Endothelial cell of umbilical vein (primary cell): Measurements from ENCODE around the gene PGGT1B. TPM values are rescaled to one million over a fixed set of nuclear protein-coding genes. Genes with fewer than 3 reads are reported as not detected.

Source experiments
- BruUV-seq: library from RNA; stranded (reverse); fragments of 400-500 nt; replicated peaks from 2 replicates; lab custom pipeline; 2021; lab: Mats Ljungman, UMichigan
- CTCF ChIA-PET: fragments of 300-600, 350-600 bp; sonication (Branson Sonifier 250); formaldehyde crosslinking; loops from one replicate; lab custom pipeline; 2021; ENCODE audit warnings: antibody characterized with exemption, inconsistent platforms; lab: Charles Lee
- POLR2A ChIA-PET: fragments of 300-600, 350-600 bp; sonication (Branson Sonifier 250); formaldehyde crosslinking; loops from one replicate; lab custom pipeline; 2021; ENCODE audit warnings: antibody characterized with exemption, inconsistent platforms; lab: Charles Lee
- DNase-seq: peaks from one replicate; pipeline ENCODE4 v3.0.0-alpha.2; 2011; ENCODE audit warnings: low read depth, low spot score
- FAIRE-seq: peaks from 2 replicates; lab custom pipeline; 2011; peaks lifted over from hg19 to GRCh38; lab: Jason Lieb, UNC
- H2AFZ ChIP-seq: 2 replicates; pipeline ENCODE4 v1.6.0; 2012; ENCODE audit warnings: low read depth, low read length, control low read depth, inconsistent platforms
- H3K27ac ChIP-seq: 2 replicates; pipeline ENCODE4 v1.5.1; 2011; ENCODE audit warnings: low read depth, mild to moderate bottlenecking, control low read depth, low read length, moderate library complexity; ENCODE audit not compliant: insufficient read depth
- H3K27me3 ChIP-seq, 2 experiments: 2 replicates each; pipeline versions ENCODE4 v1.6.0 to v1.6.1; 2011; ENCODE audit warnings: low read length in 2 of 2, mixed read lengths in 1 of 2; ENCODE audit not compliant: control insufficient read depth in 2 of 2, insufficient read depth in 2 of 2
- H3K36me3 ChIP-seq, 2 experiments: 2 replicates in 1 of 2; 3 replicates in 1 of 2; pipeline ENCODE4 v1.5.1; 2011; ENCODE audit warnings: low read length in 2 of 2, mild to moderate bottlenecking in 1 of 2, moderate library complexity in 1 of 2; ENCODE audit not compliant: control insufficient read depth in 2 of 2, insufficient read depth in 2 of 2; ENCODE audit errors: extremely low read depth in 1 of 2
- H3K4me1 ChIP-seq: 3 replicates; pipeline ENCODE4 v1.5.1; 2011; ENCODE audit warnings: mild to moderate bottlenecking, low read length; ENCODE audit not compliant: control insufficient read depth, insufficient read depth; ENCODE audit errors: extremely low read depth
- H3K4me2 ChIP-seq: 2 replicates; pipeline ENCODE4 v1.6.1; 2011; ENCODE audit warnings: low read length, control low read depth, mixed read lengths; ENCODE audit not compliant: insufficient read depth
- H3K4me3 ChIP-seq, 3 experiments: fragments of 200-600 bp in 1 of 3; sonication (generic), shearing (Covaris generic) in 1 of 3; replicated peaks in 1 of 3; 2 replicates each; pipeline ENCODE4 v1.5.1; 2011 to 2016; ENCODE audit warnings: control low read depth in 3 of 3, low read length in 3 of 3, mild to moderate bottlenecking in 2 of 3, inconsistent platforms in 1 of 3, low read depth in 1 of 3, moderate library complexity in 1 of 3; ENCODE audit not compliant: insufficient read depth in 1 of 3
- H3K79me2 ChIP-seq: 2 replicates; pipeline ENCODE4 v1.6.0; 2012; ENCODE audit warnings: low read length, inconsistent platforms; ENCODE audit not compliant: control insufficient read depth, insufficient read depth
- H3K9ac ChIP-seq: replicated peaks from 2 replicates; pipeline ENCODE3; 2011; ENCODE audit warnings: low read length, control low read depth; ENCODE audit not compliant: insufficient read depth; ENCODE audit errors: extremely low read depth
- H3K9me1 ChIP-seq: replicated peaks from 3 replicates; pipeline ENCODE4 v1.6.0; 2011; ENCODE audit warnings: mild to moderate bottlenecking, low read length; ENCODE audit not compliant: control insufficient read depth, insufficient read depth; ENCODE audit errors: extremely low read depth
- H3K9me3 ChIP-seq: replicated peaks from 2 replicates; pipeline ENCODE4 v1.5.1; 2012; ENCODE audit warnings: low read length, inconsistent platforms; ENCODE audit not compliant: control insufficient read depth, insufficient read depth
- H4K20me1 ChIP-seq: replicated peaks from 2 replicates; pipeline ENCODE3; 2011; ENCODE audit warnings: mild to moderate bottlenecking, low read length; ENCODE audit not compliant: control insufficient read depth, insufficient read depth; ENCODE audit errors: extremely low read depth
- EZH2 ChIP-seq: IDR thresholded peaks from 2 replicates; pipeline ENCODE4 v1.6.1; 2012; ENCODE audit warnings: borderline replicate concordance, low read depth, mild to moderate bottlenecking, moderate library complexity, low read length, inconsistent platforms; ENCODE audit not compliant: severe bottlenecking
- FOS ChIP-seq: IDR thresholded peaks from 2 replicates; pipeline ENCODE4 v1.6.1; 2011; ENCODE audit warnings: mild to moderate bottlenecking, low read length, moderate library complexity, borderline replicate concordance; ENCODE audit not compliant: insufficient read depth
- GATA2 ChIP-seq: IDR thresholded peaks from 2 replicates; pipeline ENCODE4 v1.7.0; 2011; ENCODE audit warnings: low read depth, mild to moderate bottlenecking, moderate library complexity, mixed read lengths, low read length; ENCODE audit not compliant: insufficient read length, insufficient read depth
- JUN ChIP-seq: IDR thresholded peaks from 2 replicates; pipeline ENCODE4 v1.6.1; 2011; ENCODE audit warnings: borderline replicate concordance, low read depth; ENCODE audit not compliant: insufficient read length, insufficient read depth
- MYC ChIP-seq: IDR thresholded peaks from one replicate; pipeline ENCODE4 v1.6.1; 2011; ENCODE audit warnings: mild to moderate bottlenecking, low read depth, low read length
- POLR2A ChIP-seq: IDR thresholded peaks from 2 replicates; pipeline ENCODE4 v1.6.1; 2012; ENCODE audit warnings: low read depth, mild to moderate bottlenecking, control low read depth, low read length
- POLR2AphosphoS5 ChIP-seq: IDR thresholded peaks from 2 replicates; pipeline ENCODE4 v1.6.1; 2012; ENCODE audit warnings: low read depth, mild to moderate bottlenecking, control low read depth, low read length, moderate library complexity; ENCODE audit not compliant: insufficient read depth
- dilution Hi-C: fragments of 300-500 bp; cut with MboI; formaldehyde crosslinking; loops from one replicate; pipeline ENCODE4 v1.15.0; 2019; ENCODE audit warnings: low sequenced_read_pairs; ENCODE audit not compliant: extremely low pct_ligation_motif_present
- intact Hi-C: fragments of 100-400 bp; cut with micrococcal nuclease; formaldehyde crosslinking; loops from one replicate; pipeline ENCODE4 v1.10.0; 2022
- polyA plus RNA-seq, 4 experiments: library from polyadenylated mRNA; depleted of rRNA in 3 of 4; stranded (reverse) in 3 of 4; unstranded in 1 of 4; fragments of >200 nt; gene quantifications; 2 replicates each; pipeline versions ENCODE4 v1.2.1 to v1.2.3, GENCODE V29; 2011 to 2012; ENCODE audit warnings: missing spikeins in 1 of 4
- total RNA-seq: library from RNA; stranded (reverse); gene quantifications from 2 replicates; pipeline ENCODE4 v1.2.3, GENCODE V29; 2021
- TF ChIP-seq, protein P1 (sequence below), 2 donors: IDR thresholded peaks; 1 replicate in 1 of 2; 2 replicates in 1 of 2; pipeline ENCODE4 v1.5.1; 2011; ENCODE audit warnings: low read length in 2 of 2, mild to moderate bottlenecking in 2 of 2, moderate library complexity in 2 of 2, control low read depth in 1 of 2, inconsistent platforms in 1 of 2, low read depth in 1 of 2; ENCODE audit not compliant: insufficient read depth in 1 of 2; ENCODE audit errors: extremely low read depth in 1 of 2
- TF ChIP-seq, protein P2 (sequence below): IDR thresholded peaks from 2 replicates; pipeline ENCODE4 v1.6.1; 2011; ENCODE audit not compliant: insufficient read depth, insufficient read length

The PGGT1B gene
- total and polyA plus RNA-seq, 2 donors (not counting 3 experiments of a cell fraction or from before 2014, with no cell fraction given), result 2.6 to 42.3 TPM

DNA sequence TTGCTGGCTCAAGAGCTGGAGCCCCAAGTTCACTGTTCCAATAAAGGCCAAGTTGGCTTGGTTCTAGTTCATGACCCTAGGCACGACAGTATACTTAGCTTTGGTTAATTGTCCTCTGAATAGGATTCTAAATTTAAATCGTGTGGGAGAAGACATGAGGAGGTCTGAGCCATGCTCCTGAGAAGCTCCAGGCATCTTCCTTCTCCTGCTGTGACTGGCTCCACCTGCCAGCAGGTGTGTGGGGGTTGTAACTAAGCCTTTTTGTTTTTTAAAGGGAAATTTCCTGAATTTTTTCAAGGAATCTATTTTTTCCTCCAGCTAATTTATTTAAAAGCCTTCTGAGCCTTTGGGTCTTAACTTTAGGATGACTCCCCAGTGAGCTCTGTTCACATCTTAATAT is 72.8 kb downstream of the PGGT1B start:
- POLR2A ChIA-PET, result no interaction called here
- H3K9me1 ChIP-seq, result no peaks in the 10 kb centered on the region
- H2AFZ ChIP-seq, result no peak overlapping the region
- TF ChIP-seq, protein P1, sequence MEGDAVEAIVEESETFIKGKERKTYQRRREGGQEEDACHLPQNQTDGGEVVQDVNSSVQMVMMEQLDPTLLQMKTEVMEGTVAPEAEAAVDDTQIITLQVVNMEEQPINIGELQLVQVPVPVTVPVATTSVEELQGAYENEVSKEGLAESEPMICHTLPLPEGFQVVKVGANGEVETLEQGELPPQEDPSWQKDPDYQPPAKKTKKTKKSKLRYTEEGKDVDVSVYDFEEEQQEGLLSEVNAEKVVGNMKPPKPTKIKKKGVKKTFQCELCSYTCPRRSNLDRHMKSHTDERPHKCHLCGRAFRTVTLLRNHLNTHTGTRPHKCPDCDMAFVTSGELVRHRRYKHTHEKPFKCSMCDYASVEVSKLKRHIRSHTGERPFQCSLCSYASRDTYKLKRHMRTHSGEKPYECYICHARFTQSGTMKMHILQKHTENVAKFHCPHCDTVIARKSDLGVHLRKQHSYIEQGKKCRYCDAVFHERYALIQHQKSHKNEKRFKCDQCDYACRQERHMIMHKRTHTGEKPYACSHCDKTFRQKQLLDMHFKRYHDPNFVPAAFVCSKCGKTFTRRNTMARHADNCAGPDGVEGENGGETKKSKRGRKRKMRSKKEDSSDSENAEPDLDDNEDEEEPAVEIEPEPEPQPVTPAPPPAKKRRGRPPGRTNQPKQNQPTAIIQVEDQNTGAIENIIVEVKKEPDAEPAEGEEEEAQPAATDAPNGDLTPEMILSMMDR (IDR thresholded peaks at IDR 0.05; ENCODE audit: extremely low read depth in 1 of 2, insufficient read depth in 1 of 2, low read depth in 1 of 2, low read length in 2 of 2), result no peak
- no peak for TF ChIP-seq FOS
- no peak for TF ChIP-seq GATA2
- no peak for TF ChIP-seq POLR2A
- TF ChIP-seq EZH2, result no peak
- TF ChIP-seq JUN, result no peak
- TF ChIP-seq POLR2AphosphoS5, result no peak
- TF ChIP-seq, protein P2, sequence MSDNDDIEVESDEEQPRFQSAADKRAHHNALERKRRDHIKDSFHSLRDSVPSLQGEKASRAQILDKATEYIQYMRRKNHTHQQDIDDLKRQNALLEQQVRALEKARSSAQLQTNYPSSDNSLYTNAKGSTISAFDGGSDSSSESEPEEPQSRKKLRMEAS, result no peak
- no peak for TF ChIP-seq MYC
- H3K4me1 ChIP-seq, result no peaks in the 10 kb centered on the region
- no peaks in the 10 kb centered on the region for H3K36me3 ChIP-seq
- FAIRE-seq, result no peak
- H3K27ac ChIP-seq, result no peak overlapping the region
- no peaks in the 10 kb centered on the region for H4K20me1 ChIP-seq
- DNase-seq, result no peak
- H3K4me3 ChIP-seq, result no peak overlapping the region
- H3K79me2 ChIP-seq, result no peaks in the 10 kb centered on the region
- peaks cover 0 to 6% of the 10 kb centered on the region in 2 experiments for H3K27me3 ChIP-seq
- dilution Hi-C loops, result no loop called here
- no peak overlapping the region for H3K4me2 ChIP-seq
- intact Hi-C loops, result loop anchor here (10.0 kb wide), 1 partner anchor 395 kb away; no protein-coding TSS in a partner anchor
- H3K9ac ChIP-seq, result no peak overlapping the region
- no TSS peak for BruUV-seq
- CTCF ChIA-PET, result interaction anchor here (0.8 to 1.3 kb wide), 2 partner anchors 15 to 25 kb away, joined by 3 read pairs; no protein-coding TSS in a partner anchor
- no peaks in the 10 kb centered on the region for H3K9me3 ChIP-seq
